Kidney capillary endothelial cell (primary cell): Measurements from ENCODE around the gene SLC15A2.
"Not testable (repeated sequence)": the region's sequence is repeated elsewhere in the genome, so short reads cannot be mapped to it uniquely, and the experiment has no call there.

Experiments
- DNase-seq: peaks from one replicate; pipeline ENCODE4 v3.0.0-alpha.2; 2018; ENCODE audit warnings: low spot score

Gene SLC15A2, protein sequence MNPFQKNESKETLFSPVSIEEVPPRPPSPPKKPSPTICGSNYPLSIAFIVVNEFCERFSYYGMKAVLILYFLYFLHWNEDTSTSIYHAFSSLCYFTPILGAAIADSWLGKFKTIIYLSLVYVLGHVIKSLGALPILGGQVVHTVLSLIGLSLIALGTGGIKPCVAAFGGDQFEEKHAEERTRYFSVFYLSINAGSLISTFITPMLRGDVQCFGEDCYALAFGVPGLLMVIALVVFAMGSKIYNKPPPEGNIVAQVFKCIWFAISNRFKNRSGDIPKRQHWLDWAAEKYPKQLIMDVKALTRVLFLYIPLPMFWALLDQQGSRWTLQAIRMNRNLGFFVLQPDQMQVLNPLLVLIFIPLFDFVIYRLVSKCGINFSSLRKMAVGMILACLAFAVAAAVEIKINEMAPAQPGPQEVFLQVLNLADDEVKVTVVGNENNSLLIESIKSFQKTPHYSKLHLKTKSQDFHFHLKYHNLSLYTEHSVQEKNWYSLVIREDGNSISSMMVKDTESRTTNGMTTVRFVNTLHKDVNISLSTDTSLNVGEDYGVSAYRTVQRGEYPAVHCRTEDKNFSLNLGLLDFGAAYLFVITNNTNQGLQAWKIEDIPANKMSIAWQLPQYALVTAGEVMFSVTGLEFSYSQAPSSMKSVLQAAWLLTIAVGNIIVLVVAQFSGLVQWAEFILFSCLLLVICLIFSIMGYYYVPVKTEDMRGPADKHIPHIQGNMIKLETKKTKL

DNA sequence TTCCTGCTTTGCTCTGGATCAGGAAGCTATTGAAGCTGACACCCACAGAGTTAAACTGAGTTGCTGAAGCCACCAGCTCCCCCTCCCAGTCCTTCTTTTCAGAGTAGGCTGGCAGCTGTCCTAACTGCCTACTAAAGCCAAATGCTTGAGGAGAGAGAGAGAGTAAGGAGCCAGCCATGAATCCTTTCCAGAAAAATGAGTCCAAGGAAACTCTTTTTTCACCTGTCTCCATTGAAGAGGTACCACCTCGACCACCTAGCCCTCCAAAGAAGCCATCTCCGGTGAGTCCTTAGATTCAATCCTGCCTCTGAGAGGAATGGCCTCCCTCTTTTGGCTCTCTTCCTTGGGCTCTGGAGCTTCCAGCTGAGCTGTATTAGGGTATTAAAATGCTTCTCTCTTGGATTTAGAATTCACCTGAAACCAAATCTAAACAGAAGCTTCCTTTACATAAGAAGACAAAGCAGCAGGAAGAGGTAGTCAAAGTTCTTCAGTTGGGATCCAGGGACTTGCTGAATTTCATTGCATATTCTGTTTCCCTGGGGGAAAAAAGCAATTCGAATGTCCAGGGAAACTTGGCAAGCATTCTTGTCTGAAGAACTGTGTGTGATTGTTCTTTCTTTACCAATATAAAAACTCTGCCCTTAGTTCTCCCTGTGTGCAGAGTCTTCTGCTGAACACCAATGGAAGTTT is at the start of gene SLC15A2:
Gene SLC15A2 (plus strand): TSS at position 101 of the 690 bp plus-strand sequence. CDS start 76 bp downstream, at position 177.
- no peak for DNase-seq

DNA sequence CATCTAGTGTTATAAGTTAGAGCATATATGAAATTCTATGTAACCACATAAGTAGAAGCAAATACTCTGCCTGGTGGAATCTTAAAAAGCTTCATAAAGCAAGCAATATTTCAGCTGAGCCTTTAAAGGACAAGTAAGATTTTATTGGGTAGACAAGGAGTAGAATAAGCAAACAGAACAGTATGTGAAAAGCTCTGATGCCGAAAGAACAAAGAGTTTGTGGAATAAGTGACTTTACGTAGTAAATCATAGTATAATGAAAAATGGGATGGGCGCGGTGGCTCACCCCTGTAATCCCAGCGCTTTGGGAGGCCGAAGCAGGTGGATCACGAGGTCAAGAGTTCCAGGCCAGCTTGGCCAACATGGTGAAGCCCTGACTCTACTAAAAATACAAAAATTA is 49.3 kb upstream of the SLC15A2 start:
- no peak for DNase-seq

DNA sequence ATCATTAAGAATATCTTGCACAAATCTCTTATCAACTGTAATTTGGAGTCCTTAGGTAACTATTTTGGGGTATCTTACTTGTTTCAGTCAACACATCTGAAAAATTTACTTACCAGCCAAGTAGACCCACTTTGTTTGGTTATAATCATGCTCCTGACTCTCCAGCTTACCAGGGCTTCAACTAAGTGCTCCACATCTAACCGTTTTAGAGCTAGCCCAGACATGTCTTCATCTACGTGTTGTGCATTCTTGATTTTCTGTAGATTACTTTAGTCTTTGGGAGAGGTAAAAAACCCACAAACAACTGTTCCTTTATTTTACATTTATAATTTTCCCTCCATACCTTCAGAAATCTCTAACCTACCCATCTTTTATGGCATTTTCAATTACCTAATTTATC is 41.9 kb upstream of the SLC15A2 start:
- DNase-seq: no peak

DNA sequence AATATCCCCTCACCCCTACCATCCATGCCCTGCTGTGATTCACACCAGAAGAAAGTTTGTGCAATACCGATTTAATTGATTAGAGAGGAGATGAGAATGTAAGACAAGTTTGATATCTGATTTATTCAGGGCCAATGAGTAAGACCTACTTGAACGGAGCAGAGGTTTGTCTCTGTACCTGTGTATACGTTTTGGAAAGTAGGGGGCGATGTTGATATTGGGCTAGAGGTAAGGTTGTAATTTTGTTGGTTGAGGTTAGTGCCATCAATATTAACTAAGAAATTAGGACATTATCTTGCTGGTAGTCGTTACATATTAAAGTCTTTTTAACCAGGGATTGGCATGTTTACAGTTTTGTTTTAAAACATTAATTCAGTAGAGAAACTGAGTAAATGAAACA is 38.6 kb upstream of the SLC15A2 start:
- no peak for DNase-seq

DNA sequence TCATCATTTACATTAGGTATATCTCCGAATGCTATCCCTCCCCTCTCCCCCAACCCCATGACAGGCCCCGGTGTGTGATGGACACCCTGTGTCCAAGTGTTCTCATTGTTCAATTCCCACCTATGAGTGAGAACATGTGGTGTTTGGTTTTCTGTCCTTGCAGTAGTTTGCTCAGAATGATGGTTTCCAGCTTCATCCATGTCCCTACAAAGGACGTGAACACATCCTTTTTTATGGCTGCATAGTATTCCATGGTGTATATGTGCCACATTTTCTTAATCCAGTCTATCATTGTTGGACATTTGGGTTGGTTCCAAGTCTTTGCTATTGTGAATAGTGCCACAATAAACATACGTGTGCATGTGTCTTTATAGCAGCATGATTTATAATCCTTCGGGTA is 36.4 kb upstream of the SLC15A2 start:
- not testable (repeated sequence) for DNase-seq

DNA sequence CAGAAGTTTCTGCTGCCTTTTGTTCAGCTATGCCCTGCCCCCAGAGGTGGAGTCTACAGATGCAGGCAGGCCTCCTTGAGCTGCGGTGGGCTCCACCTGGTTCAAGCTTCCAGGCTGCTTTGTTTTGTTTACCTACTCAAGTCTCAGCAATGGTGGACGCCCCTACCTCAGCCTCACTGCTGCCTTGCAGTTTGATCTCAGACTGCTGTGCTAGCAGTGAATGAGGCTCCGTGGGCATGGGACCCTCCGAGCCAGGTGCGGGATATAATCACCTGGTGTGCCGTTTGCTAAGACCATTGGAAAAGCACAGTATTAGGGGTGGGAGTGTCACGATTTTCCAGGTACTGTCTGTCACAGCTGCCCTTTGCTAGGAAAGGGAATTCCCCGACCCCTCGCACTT is 31.0 kb upstream of the SLC15A2 start:
- not testable (repeated sequence) for DNase-seq

DNA sequence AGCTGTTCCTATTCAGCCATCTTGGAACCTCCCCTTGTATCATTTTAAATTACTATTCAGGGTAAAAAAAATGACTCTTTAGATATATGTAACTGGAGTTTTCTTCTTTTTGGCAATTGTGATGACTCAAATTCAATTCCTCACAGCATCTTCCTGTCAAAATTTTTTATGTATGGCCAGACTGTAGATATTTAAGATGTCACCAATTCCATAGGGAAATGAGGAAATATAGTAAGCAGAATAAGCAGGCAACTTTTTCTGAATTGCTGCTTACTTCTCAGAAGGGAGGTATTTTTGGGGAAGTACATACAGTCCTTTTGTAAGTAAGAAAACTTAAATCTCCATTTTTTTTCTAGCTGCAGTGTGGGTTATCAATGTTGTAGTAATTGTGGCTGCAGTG is 30.4 kb upstream of the SLC15A2 start:
- no peak for DNase-seq

DNA sequence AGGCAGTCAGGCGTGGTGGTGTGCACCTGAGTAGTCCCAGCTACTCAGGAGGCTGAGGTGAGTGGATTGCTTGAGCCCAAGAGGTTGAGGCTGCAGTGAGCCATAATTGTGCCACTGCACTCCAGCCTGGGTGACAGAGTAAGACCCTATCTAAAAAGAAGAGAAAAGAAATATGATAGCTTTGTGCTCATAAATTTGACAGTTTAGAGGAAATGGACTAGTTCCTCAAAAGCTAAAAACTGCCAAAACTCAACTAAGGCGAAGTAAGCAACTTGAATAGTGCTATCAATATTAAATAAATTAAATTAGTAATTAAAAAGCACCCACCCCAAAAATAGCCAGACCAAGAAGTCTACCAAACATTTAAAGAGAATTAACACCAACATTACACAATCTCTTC is 24.5 kb upstream of the SLC15A2 start:
- DNase-seq: no peak

DNA sequence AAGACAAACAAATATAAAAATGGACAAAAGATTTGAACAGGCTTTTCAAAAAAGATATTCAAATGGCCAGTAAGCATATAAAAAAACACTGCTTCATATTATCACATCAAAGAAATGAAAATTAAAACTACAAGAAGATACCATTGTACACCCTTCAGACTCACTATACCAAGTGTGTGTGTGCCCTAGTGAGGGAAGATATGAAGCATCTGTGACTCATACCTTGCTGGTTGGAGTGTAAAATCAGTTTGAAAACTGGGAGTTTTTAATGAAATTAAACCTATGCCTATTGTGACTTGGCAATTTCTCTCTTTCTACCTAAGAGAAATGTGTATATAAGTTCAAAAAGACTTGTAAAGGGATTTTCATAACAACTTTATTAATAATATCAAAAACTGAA is 23.5 kb upstream of the SLC15A2 start:
- no peak for DNase-seq

DNA sequence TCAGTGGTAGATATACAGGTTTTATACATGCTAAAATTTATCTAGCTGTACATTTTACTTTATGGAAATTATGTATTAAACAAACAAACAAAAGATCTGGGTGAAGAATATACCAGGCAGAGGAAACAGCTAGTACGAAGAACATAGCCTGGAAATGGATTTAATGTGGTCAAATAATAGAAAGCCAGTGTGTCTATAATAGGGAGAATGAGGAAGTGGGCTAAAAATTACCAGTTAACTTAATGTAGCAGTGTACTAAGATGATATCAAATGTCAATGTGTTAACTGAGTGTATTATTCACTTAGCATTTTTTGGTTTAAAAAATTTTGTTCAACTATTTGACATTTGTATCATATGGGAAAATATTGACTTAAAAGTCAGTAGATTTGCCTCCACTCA is 22.8 kb upstream of the SLC15A2 start:
- no peak for DNase-seq

DNA sequence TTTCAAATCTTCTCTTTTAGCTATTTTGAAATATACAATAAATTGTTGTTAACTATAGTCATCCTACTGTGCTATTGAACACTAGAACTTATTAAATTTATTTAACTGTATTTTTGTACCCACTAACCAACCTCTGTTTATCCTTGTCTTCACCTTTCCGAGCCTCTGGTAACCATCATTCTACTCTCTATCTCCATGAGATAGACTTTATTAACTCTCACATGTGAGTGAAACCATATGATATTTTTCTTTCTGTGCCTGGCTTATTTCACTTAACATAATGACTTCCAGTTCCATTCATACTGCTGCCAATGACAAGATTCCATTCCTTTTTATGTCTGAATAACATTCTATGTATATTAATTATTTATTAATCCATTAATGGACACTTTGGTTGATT is 15.8 kb upstream of the SLC15A2 start:
- DNase-seq: no peak

DNA sequence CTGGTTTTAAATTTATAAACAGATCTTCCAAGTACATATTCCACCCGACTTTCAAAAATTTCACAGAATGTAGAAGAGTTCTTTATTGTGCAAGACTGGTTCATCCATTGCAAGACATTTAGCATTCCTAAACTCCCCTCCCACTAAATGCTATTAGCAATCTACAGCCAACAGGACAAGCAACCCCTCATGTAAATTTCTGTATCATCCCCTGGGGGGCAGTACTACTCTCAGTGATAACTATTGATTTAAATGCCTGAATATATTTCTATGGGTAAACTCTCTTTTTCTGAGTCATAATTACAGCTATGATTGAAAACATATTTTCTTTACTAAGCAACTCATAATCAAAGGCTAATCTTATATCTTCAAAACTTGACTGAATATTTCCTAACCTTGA is 10.7 kb upstream of the SLC15A2 start:
- DNase-seq: peak; percentile 15

DNA sequence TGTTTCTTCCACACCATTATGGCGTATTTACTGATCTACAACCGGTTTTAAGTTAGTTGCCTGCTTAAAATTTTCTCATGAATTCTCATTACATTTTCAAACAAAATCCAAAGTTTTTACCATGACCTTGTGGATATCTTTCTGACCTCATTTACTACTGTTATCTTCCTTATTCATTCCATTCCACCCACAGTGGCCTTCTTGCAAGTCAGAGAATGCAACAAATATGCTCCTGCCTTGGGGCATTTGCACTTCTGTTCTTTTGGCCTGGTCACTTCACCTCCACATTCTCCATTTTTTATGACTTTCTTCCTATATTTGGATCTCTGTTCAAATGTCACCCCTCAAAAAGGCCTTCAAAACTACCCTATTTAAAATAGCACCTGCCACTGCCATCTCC is 8.8 kb upstream of the SLC15A2 start:
- DNase-seq: no peak

DNA sequence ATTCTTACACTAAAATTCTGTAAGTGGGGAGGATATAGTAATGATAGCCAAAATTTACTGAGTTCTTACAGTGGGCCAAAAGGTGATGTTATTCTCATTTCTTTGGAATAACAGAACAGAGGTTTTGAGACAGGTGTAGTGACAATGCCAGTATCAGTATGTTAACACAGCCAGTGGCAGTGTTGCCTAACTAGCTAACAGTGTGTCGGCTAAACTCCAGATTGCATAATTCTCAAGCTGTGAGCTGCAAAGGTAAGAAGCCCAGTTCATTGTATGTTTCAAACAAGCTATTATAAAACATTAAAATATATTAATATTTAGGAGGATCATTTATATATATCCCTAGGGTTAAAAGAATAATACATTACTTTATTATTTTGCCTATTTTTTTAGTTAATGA is 920 bp downstream of the SLC15A2 start:
- no peak for DNase-seq

DNA sequence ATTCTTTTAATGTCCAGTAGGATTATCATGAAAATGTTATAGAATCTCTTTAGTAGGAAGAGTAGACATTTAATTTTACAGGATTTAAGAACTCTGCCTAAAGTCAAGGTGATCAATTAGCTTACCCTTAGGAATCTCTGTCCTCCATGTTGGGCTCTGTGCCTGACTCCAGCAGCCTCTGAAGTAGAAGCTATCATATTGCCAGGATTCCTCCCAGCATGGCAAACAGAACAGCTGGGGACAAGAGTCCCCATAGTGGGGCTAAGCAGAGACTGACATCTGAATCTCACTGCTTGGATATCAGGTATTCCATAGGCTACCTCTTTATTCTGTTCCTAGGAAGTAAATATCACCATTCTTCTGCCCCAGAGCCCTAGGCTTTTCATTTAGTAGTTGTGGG is 1.5 kb downstream of the SLC15A2 start:
- no peak for DNase-seq

DNA sequence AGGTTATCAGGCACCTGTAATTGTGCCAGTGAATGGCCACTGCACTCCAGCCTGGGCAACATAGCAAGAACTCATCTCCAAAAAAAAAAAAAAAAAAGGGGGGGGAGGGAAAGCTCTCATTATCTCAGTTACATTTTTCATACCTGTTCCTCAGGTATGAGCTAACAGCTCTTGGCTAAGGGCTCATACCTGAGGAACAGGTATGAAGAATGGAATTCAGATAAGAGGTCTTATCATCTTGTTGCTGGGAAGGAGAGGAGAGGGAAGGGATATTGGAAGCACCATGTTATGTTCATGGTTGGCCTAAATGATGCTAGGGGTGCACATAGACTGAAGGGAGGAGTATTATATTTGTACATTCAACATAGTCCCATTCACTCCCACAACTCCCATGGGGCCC is 2.6 kb downstream of the SLC15A2 start:
- no peak for DNase-seq

DNA sequence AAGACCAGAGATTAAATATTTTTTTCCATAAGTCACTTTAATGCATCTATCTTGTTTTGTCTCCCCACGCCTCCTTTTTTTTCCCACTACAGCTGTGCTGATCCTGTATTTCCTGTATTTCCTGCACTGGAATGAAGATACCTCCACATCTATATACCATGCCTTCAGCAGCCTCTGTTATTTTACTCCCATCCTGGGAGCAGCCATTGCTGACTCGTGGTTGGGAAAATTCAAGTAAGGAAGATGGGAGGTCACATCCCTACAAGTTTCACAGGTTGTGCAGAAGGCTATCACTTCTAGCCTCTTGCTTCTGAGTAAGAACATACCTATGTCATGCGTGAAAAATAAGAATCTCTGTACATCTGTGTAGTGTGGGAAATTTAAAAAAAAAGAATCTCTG is 3.1 kb downstream of the SLC15A2 start:
- no peak for DNase-seq

DNA sequence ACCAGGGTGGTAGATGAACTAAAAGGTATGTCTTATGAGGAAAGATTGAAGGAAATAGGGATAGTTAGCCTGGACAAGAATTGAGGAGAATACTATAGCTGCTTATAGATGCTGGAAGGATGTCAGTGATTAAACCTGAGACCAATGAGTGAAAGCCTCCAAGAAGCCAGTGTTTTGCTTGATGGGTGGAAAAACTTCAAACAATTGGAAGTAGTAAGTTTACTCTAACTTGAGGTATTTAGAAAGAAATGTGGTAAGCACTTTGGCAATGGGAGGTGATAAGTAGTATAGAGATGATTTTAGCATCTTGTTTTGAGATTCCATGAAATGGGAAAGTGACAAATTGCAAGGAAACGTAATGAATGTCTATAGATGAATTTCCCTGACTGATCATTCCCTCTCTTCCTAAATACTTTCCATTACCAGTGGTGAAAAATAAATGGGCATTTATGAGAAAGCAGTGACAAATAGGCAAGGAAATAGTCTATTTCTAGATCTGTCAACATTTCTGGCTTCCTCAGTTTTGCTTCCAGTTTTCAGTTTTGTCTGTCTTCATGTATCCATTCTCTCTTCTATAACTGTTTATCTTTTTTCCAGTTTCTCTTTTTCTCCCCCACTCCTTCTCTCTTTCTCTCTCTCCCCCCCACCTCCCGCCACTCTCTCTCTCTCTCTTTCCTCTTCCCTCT is 19.2 kb downstream of the SLC15A2 start:
- DNase-seq: no peak

DNA sequence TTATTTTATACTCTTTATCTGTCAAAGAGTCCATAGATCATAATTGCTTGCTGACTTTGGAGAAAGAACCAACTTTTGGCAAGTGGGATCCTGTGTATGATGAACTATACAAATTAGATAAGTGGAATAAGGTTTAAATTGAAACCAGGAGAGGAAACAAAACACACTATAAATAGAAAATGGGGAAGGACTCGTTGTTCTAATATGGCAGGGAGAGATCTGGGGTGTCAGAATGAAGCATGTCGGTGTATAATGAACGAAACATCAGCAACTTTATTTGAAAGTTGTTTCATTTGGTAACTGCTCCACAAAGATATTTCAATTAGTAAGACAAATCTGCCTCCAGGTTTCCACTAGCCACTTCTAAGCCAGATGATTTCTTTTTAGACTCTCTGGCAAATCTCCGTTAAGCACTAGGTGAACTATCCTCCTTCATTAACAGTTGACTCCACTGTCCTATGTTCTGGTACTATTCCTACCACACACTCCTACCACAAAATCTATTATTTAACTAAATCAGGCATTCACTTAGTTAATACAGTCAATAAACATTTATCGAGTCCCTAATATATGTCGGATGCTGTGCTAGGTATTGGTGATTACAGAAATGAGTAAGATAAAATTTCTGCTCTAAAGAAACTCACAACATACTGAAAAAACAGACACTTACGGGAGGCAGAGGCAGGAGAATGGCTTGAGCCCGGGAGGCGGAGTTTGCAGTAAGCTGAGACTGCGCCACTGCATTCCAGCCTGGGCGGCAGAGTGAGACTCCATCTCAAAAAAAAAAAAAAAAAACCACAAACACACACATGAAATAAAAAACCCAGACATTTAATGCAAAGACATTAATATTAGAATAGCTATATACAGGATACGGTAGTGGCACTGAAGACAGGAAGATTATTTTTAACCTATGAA is 20.1 kb downstream of the SLC15A2 start:
- DNase-seq: no peak

DNA sequence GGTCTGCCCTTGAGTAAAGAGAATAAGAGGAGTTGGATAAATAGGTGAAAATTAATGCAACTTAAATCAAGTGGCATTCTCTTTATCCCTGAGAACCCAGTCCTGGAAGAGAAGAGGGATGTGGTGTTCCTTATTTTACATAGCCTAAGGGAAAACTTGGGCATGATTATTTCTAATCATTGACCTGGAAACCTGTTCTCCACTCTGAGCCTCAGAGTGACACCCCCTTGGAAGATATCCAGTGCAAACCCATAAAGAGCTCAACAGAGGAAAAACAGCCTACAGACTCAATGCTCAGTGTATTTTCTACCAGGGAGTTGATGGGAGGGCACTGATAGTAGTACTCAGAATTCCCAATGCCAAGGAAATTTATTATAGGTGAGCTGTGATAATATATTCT is 22.0 kb downstream of the SLC15A2 start:
- DNase-seq: no peak

DNA sequence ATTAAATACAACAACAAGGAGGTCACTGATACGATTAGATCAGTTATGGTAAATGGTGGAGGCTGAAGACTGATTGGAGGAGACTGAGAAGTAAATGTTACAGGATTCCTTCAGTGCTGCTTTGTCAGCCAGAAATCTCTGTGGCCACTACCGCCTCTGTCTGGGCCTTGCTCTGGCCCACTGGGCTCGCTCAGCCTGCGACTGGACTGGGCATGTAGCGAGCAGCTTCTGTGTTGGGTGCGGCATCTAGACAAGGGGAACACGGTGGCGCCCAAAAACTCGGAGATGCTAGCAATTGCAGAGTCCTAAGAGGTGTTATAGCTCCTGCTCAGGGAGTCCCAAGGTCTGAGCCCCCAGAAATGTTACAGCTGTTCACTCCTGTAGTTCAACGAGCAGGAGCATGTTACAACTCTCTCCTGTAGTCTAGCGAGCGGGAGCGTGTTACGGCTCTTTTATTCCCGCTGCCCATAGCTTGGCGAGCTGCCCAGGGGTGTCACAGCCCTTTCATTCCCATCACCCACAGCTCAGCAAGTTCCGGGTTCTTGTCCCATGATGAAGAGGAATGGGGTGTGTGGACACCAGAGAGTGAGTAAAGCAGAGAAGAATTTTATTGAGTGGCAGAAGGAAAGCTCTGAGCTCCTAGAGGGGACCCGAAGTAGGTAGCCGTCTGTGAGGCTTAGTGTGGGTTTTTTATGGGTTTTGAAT is 24.7 kb downstream of the SLC15A2 start:
- no peak for DNase-seq
